PC-3 (cell line): ENCODE measurements around the gene DGKZ. TPM values are rescaled to one million over a fixed set of nuclear protein-coding genes. Genes with fewer than 3 reads are reported as not detected.
"Not testable (repeated sequence)": the region's sequence is repeated elsewhere in the genome, so short reads cannot be mapped to it uniquely, and the experiment has no call there.

Experiments
- ATAC-seq: fragments of 200-7000 bp; cut with Tn5 transposase; 2 replicates; pipeline ENCODE4 v1.9.1; 2020; ENCODE audit warnings: mild to moderate bottlenecking, moderate library complexity
- BruUV-seq: library from RNA; stranded (reverse); fragments of 400-500 nt; replicated peaks from 2 replicates; lab custom pipeline; 2021; lab: Mats Ljungman, UMichigan
- CTCF ChIA-PET: fragments of 300-600 bp; sonication (Branson Sonifier 250); formaldehyde crosslinking; loops from one replicate; lab custom pipeline; 2022; ENCODE audit warnings: antibody characterized with exemption; lab: Charles Lee
- POLR2A ChIA-PET: fragments of 300-600 bp; sonication (Branson Sonifier 250); formaldehyde crosslinking; loops from one replicate; lab custom pipeline; 2022; ENCODE audit warnings: antibody characterized with exemption; ENCODE audit not compliant: unreplicated experiment; lab: Charles Lee
- DNase-seq: peaks from one replicate; pipeline ENCODE4 v3.0.0-alpha.2; 2015
- H2AFZ ChIP-seq: fragments of 300-600 bp; sonication (generic); 2 replicates; pipeline ENCODE4 v1.6.0; 2016; ENCODE audit warnings: antibody characterized with exemption, low read length
- H3F3A ChIP-seq: fragments of 300-600 bp; sonication (generic); one replicate; pipeline ENCODE4 v1.6.0; 2017; ENCODE audit warnings: antibody characterized with exemption, low read length, control low read depth, mild to moderate bottlenecking; ENCODE audit not compliant: unreplicated experiment
- H3K27ac ChIP-seq: fragments of 300-600 bp; sonication (generic); 2 replicates; pipeline ENCODE4 v1.5.1; 2016; ENCODE audit warnings: mild to moderate bottlenecking, low read length
- H3K27me3 ChIP-seq: fragments of 300-600 bp; sonication (generic); 2 replicates; pipeline ENCODE4 v1.6.1; 2016; ENCODE audit warnings: low read length, mixed read lengths
- H3K36me3 ChIP-seq: fragments of 300-600 bp; sonication (generic); 2 replicates; pipeline ENCODE4 v1.6.1; 2016; ENCODE audit warnings: low read depth, mixed run types, low read length, mixed read lengths
- H3K4me1 ChIP-seq: fragments of 300-600 bp; sonication (generic); 2 replicates; pipeline ENCODE4 v1.5.1; 2016; ENCODE audit warnings: low read length; ENCODE audit not compliant: insufficient read depth
- H3K4me2 ChIP-seq: fragments of 300-600 bp; sonication (generic); 2 replicates; pipeline ENCODE4 v1.6.0; 2016; ENCODE audit warnings: low read length
- H3K4me3 ChIP-seq: fragments of 300-600 bp; sonication (generic); 2 replicates; pipeline ENCODE4 v1.5.1; 2016; ENCODE audit warnings: mild to moderate bottlenecking, low read length, mixed read lengths
- H3K79me2 ChIP-seq: fragments of 300-600 bp; sonication (generic); 2 replicates; pipeline ENCODE4 v1.6.1; 2017; ENCODE audit warnings: low read length, mixed read lengths
- H3K9ac ChIP-seq: fragments of 300-600 bp; sonication (generic); 2 replicates; pipeline ENCODE4 v1.6.0; 2016; ENCODE audit warnings: mild to moderate bottlenecking, low read length
- H3K9me2 ChIP-seq: fragments of 300-600 bp; sonication (generic); replicated peaks from 2 replicates; pipeline ENCODE4 v1.6.1; 2016; ENCODE audit warnings: mixed run types, low read length, mixed read lengths
- H3K9me3 ChIP-seq: fragments of 300-600 bp; sonication (generic); 2 replicates; pipeline ENCODE4 v1.6.1; 2016; ENCODE audit warnings: low read length, mixed read lengths
- H4K20me1 ChIP-seq: fragments of 300-600 bp; sonication (generic); 2 replicates; pipeline ENCODE4 v1.6.1; 2016; ENCODE audit warnings: low read length, mixed read lengths
- CTCF ChIP-seq: fragments of 300-600 bp; sonication (generic); conservative IDR thresholded peaks from 2 replicates; pipeline ENCODE4 v1.5.1; 2017; ENCODE audit warnings: antibody characterized with exemption, low read depth, mild to moderate bottlenecking, low read length
- EZH2 ChIP-seq: fragments of 300-600 bp; sonication (generic); IDR thresholded peaks from one replicate; pipeline ENCODE4 v1.6.1; 2017; ENCODE audit warnings: antibody characterized with exemption, mild to moderate bottlenecking, low read length; ENCODE audit not compliant: unreplicated experiment
- EZH2phosphoT487 ChIP-seq: fragments of 300-600 bp; sonication (generic); IDR thresholded peaks from 2 replicates; pipeline ENCODE4 v1.6.1; 2018; ENCODE audit warnings: mild to moderate bottlenecking, antibody characterized with exemption, low read length, borderline replicate concordance
- intact Hi-C: fragments of 100-400 bp; cut with micrococcal nuclease; formaldehyde crosslinking; loops from 2 replicates; pipeline ENCODE4 v1.9.0; 2023
- total RNA-seq: library from RNA; depleted of rRNA; stranded (reverse); fragments of >200 nt; gene quantifications from 2 replicates; pipeline ENCODE4 v1.2.3, GENCODE V29; 2014

The DGKZ gene
- total RNA-seq, 1 experiment from 2014 or later = 70.2 TPM

GRCh38 chr11:46299451-46299961 lies 47.8 kb upstream of the DGKZ start:
- H3K4me1 ChIP-seq = peaks cover 37% of the 10 kb centered on the region
- no peak overlapping the region; the same call in 1 of the 2 replicates for H3K9ac ChIP-seq
- no peaks in the 10 kb centered on the region for H4K20me1 ChIP-seq
- H3K9me3 ChIP-seq = no peaks in the 10 kb centered on the region
- peaks cover 6% of the 10 kb centered on the region for H3F3A ChIP-seq
- no peaks in the 10 kb centered on the region for H3K79me2 ChIP-seq
- POLR2A ChIA-PET = interaction anchor here (0.6 kb wide), 3 partner anchors 29 to 151 kb away, joined by 3 to 5 read pairs (median 3); no protein-coding TSS in a partner anchor
- peak overlapping the region; percentile 36; the same call in 1 of the 2 replicates for H3K4me3 ChIP-seq
- peak overlapping the region; percentile 72 for H2AFZ ChIP-seq
- intact Hi-C loops = no loop called here
- peak overlapping the region; percentile 83 for H3K27ac ChIP-seq
- peak; percentile 56 for DNase-seq
- no peaks in the 10 kb centered on the region for H3K9me2 ChIP-seq
- no TSS peak for BruUV-seq
- CTCF ChIA-PET = interaction anchor here (0.5 to 0.9 kb wide), 4 partner anchors 21 to 1144 kb away, joined by 4 to 7 read pairs (median 5); no protein-coding TSS in a partner anchor
- ATAC-seq = peak; percentile 54
- peak overlapping the region; percentile 78 for H3K4me2 ChIP-seq
- H3K27me3 ChIP-seq = no peaks in the 10 kb centered on the region
- H3K36me3 ChIP-seq = no peaks in the 10 kb centered on the region
- TF ChIP-seq EZH2phosphoT487 = no peak

GRCh38 chr11:46300270-46300669 lies 47.0 kb upstream of the DGKZ start:
- DNase-seq = no peak
- TF ChIP-seq CTCF = no peak
- no peak for TF ChIP-seq EZH2phosphoT487
- TF ChIP-seq EZH2 = no peak
- ChIA-PET POLR2A (no interaction called here), CTCF (no interaction called here)
- intact Hi-C loops = no loop called here
- Histone ChIP-seq H3K9me3 (no peaks in the 10 kb centered on the region), H3K9me2 (no peaks in the 10 kb centered on the region), H3K27me3 (no peaks in the 10 kb centered on the region), H2AFZ (no peak overlapping the region), H3F3A (peaks cover 6% of the 10 kb centered on the region), H3K27ac (peak overlapping the region; percentile 83), H3K36me3 (no peaks in the 10 kb centered on the region), H4K20me1 (no peaks in the 10 kb centered on the region), H3K4me3 (no peak overlapping the region), H3K4me1 (peaks cover 30% of the 10 kb centered on the region), H3K9ac (no peak overlapping the region), H3K4me2 (0 out of 2 replicates have a peak overlapping the region, but pooled peaks have one; percentile 78), H3K79me2 (no peaks in the 10 kb centered on the region)
- no TSS peak for BruUV-seq
- no peak for ATAC-seq

GRCh38 chr11:46302866-46303265 lies 44.4 kb upstream of the DGKZ start:
- CTCF ChIA-PET = no interaction called here
- Histone ChIP-seq H3K4me1 (peaks cover 18% of the 10 kb centered on the region), H2AFZ (no peak overlapping the region), H3K36me3 (no peaks in the 10 kb centered on the region), H3K9me3 (no peaks in the 10 kb centered on the region), H4K20me1 (no peaks in the 10 kb centered on the region), H3K27me3 (no peaks in the 10 kb centered on the region), H3F3A (peaks cover 6% of the 10 kb centered on the region), H3K4me2 (no peak overlapping the region), H3K9ac (no peak overlapping the region), H3K79me2 (no peaks in the 10 kb centered on the region), H3K4me3 (no peak overlapping the region), H3K9me2 (no peaks in the 10 kb centered on the region), H3K27ac (no peak overlapping the region)
- no TSS peak for BruUV-seq
- ATAC-seq (no peak), DNase-seq (no peak)
- no peak for TF ChIP-seq EZH2
- no peak for TF ChIP-seq CTCF
- TF ChIP-seq EZH2phosphoT487 = no peak
- intact Hi-C loops = no loop called here
- POLR2A ChIA-PET = no interaction called here

GRCh38 chr11:46304036-46304435 lies 43.2 kb upstream of the DGKZ start:
- H3K4me3 ChIP-seq = not testable (repeated sequence)
- POLR2A ChIA-PET = interaction anchor here (0.6 kb wide), 1 partner anchor 110 kb away, joined by 14 read pairs; no protein-coding TSS in a partner anchor

More at GRCh38 chr11:46304036-46304435, 43.2 kb upstream of the DGKZ start:
- H2AFZ ChIP-seq, H3K27ac ChIP-seq, CTCF ChIA-PET, H3K9me3 ChIP-seq, DNase-seq, H3F3A ChIP-seq, BruUV-seq, H4K20me1 ChIP-seq, H3K9ac ChIP-seq, H3K79me2 ChIP-seq, H3K27me3 ChIP-seq, ATAC-seq, intact Hi-C loops, H3K36me3 ChIP-seq, H3K9me2 ChIP-seq, H3K4me2 ChIP-seq: not testable (repeated sequence)
- H3K4me1 ChIP-seq = peaks cover 14% of the 10 kb centered on the region
